ENCODE data around the gene GPR39.
"Not testable (repeated sequence)": the region's sequence is repeated elsewhere in the genome, so short reads cannot be mapped to it uniquely, and the experiment has no call there.

GPR39 gene

GRCh38 chr2:132397042-132397441 is 19.6 kb upstream of the GPR39 start:
- not testable (repeated sequence) for H3K27ac Mint-ChIP-seq; H3K9me3 Mint-ChIP-seq; H3K27me3 Mint-ChIP-seq; DNase-seq; H3K36me3 Mint-ChIP-seq (ENCODE audit: low read depth); H3K4me1 Mint-ChIP-seq (ENCODE audit: low read depth); H3K4me3 Mint-ChIP-seq

- no peaks in the 10 kb centered on the region for H3K36me3 Mint-ChIP-seq (ENCODE audit: low read depth)
- H3K27ac Mint-ChIP-seq = no peak overlapping the region
- no peak overlapping the region for H3K4me3 Mint-ChIP-seq
- no peaks in the 10 kb centered on the region for H3K4me1 Mint-ChIP-seq (ENCODE audit: low read depth)
- no peak for DNase-seq
- peaks cover 8% of the 10 kb centered on the region for H3K9me3 Mint-ChIP-seq
- no peaks in the 10 kb centered on the region for H3K27me3 Mint-ChIP-seq
These were observed 16.3 kb upstream of the GPR39 start for GRCh38 chr2:132400169-132400900.

- no peaks in the 10 kb centered on the region for H3K27me3 Mint-ChIP-seq
- no peaks in the 10 kb centered on the region for H3K36me3 Mint-ChIP-seq (ENCODE audit: low read depth)
- H3K4me3 Mint-ChIP-seq = no peak overlapping the region
- H3K27ac Mint-ChIP-seq = no peak overlapping the region
- peaks cover 8% of the 10 kb centered on the region for H3K9me3 Mint-ChIP-seq
- no peak for DNase-seq
- no peaks in the 10 kb centered on the region for H3K4me1 Mint-ChIP-seq (ENCODE audit: low read depth)
These were observed 15.7 kb upstream of the GPR39 start for GRCh38 chr2:132400901-132401240.

- Mint-ChIP-seq H3K27ac (no peak overlapping the region), H3K27me3 (no peaks in the 10 kb centered on the region), H3K9me3 (peaks cover 8% of the 10 kb centered on the region), H3K36me3 (ENCODE audit: low read depth) (no peaks in the 10 kb centered on the region), H3K4me1 (ENCODE audit: low read depth) (no peaks in the 10 kb centered on the region), H3K4me3 (no peak overlapping the region)
- no peak for DNase-seq
These were observed 15.3 kb upstream of the GPR39 start for GRCh38 chr2:132401326-132401725.

GRCh38 chr2:132403146-132403545 is 13.5 kb upstream of the GPR39 start:
- Mint-ChIP-seq H3K4me3 (no peak overlapping the region), H3K9me3 (peaks cover 8% of the 10 kb centered on the region), H3K36me3 (ENCODE audit: low read depth) (no peaks in the 10 kb centered on the region), H3K4me1 (ENCODE audit: low read depth) (no peaks in the 10 kb centered on the region), H3K27ac (no peak overlapping the region), H3K27me3 (no peaks in the 10 kb centered on the region)
- no peak for DNase-seq

GRCh38 chr2:132404056-132404455 is 12.5 kb upstream of the GPR39 start:
- Mint-ChIP-seq H3K9me3 (peaks cover 11% of the 10 kb centered on the region), H3K27me3 (no peaks in the 10 kb centered on the region), H3K27ac (no peak overlapping the region), H3K4me1 (ENCODE audit: low read depth) (no peaks in the 10 kb centered on the region), H3K36me3 (ENCODE audit: low read depth) (no peaks in the 10 kb centered on the region), H3K4me3 (no peak overlapping the region)
- DNase-seq = no peak

- H3K9me3 Mint-ChIP-seq = peaks cover 6% of the 10 kb centered on the region
- no peaks in the 10 kb centered on the region for H3K27me3 Mint-ChIP-seq
- no peaks in the 10 kb centered on the region for H3K36me3 Mint-ChIP-seq (ENCODE audit: low read depth)
- H3K4me1 Mint-ChIP-seq (ENCODE audit: low read depth) = no peaks in the 10 kb centered on the region
- no peak overlapping the region for H3K27ac Mint-ChIP-seq
- H3K4me3 Mint-ChIP-seq = no peak overlapping the region
- DNase-seq = no peak
These were observed 8.8 kb upstream of the GPR39 start for GRCh38 chr2:132407784-132408183.

- Mint-ChIP-seq H3K36me3 (ENCODE audit: low read depth) (no peaks in the 10 kb centered on the region), H3K4me1 (ENCODE audit: low read depth) (no peaks in the 10 kb centered on the region), H3K27me3 (peaks cover 27% of the 10 kb centered on the region), H3K9me3 (peaks cover 6% of the 10 kb centered on the region), H3K4me3 (no peak overlapping the region), H3K27ac (no peak overlapping the region)
- no peak for DNase-seq
These were observed 4.6 kb upstream of the GPR39 start for GRCh38 chr2:132412021-132412420.

GRCh38 chr2:132414081-132414480 is 2.5 kb upstream of the GPR39 start:
- no peaks in the 10 kb centered on the region for H3K36me3 Mint-ChIP-seq (ENCODE audit: low read depth)
- peaks cover 3% of the 10 kb centered on the region for H3K9me3 Mint-ChIP-seq
- no peak overlapping the region for H3K27ac Mint-ChIP-seq
- no peak for DNase-seq
- H3K4me3 Mint-ChIP-seq = no peak overlapping the region
- peaks cover 38% of the 10 kb centered on the region for H3K27me3 Mint-ChIP-seq
- H3K4me1 Mint-ChIP-seq (ENCODE audit: low read depth) = no peaks in the 10 kb centered on the region

GRCh38 chr2:132415256-132415914 is 1.2 kb upstream of the GPR39 start:
- no peak for DNase-seq
- H3K27me3 Mint-ChIP-seq = peaks cover 38% of the 10 kb centered on the region
- H3K4me1 Mint-ChIP-seq (ENCODE audit: low read depth) = no peaks in the 10 kb centered on the region
- peaks cover 3% of the 10 kb centered on the region for H3K9me3 Mint-ChIP-seq
- H3K27ac Mint-ChIP-seq = no peak overlapping the region
- H3K36me3 Mint-ChIP-seq (ENCODE audit: low read depth) = no peaks in the 10 kb centered on the region
- H3K4me3 Mint-ChIP-seq = no peak overlapping the region

- Mint-ChIP-seq H3K4me1 (ENCODE audit: low read depth) (no peaks in the 10 kb centered on the region), H3K36me3 (ENCODE audit: low read depth) (no peaks in the 10 kb centered on the region)
These were observed 486 bp upstream of the GPR39 start for GRCh38 chr2:132415915-132416722.

GRCh38 chr2:132417430-132418035 is 928 bp downstream of the GPR39 start:
- Mint-ChIP-seq H3K4me1 (ENCODE audit: low read depth) (no peaks in the 10 kb centered on the region), H3K27me3 (peaks cover 38% of the 10 kb centered on the region), H3K9me3 (no peaks in the 10 kb centered on the region), H3K4me3 (no peak overlapping the region), H3K36me3 (ENCODE audit: low read depth) (no peaks in the 10 kb centered on the region), H3K27ac (no peak overlapping the region)
- DNase-seq = no peak

More at GRCh38 chr2:132415915-132416722, 486 bp upstream of the GPR39 start:
- Mint-ChIP-seq H3K27ac (no peak overlapping the region), H3K9me3 (peaks cover 3% of the 10 kb centered on the region), H3K4me3 (no peak overlapping the region), H3K27me3 (peaks cover 38% of the 10 kb centered on the region)
- DNase-seq = no peak

GRCh38 chr2:132419235-132419634 is 2.6 kb downstream of the GPR39 start:
- H3K4me1 Mint-ChIP-seq (ENCODE audit: low read depth) = no peaks in the 10 kb centered on the region
- DNase-seq = no peak
- no peaks in the 10 kb centered on the region for H3K36me3 Mint-ChIP-seq (ENCODE audit: low read depth)
- peaks cover 32% of the 10 kb centered on the region for H3K27me3 Mint-ChIP-seq
- no peak overlapping the region for H3K27ac Mint-ChIP-seq
- no peak overlapping the region for H3K4me3 Mint-ChIP-seq
- H3K9me3 Mint-ChIP-seq = no peaks in the 10 kb centered on the region

- no peaks in the 10 kb centered on the region for H3K9me3 Mint-ChIP-seq
- peaks cover 29% of the 10 kb centered on the region for H3K27me3 Mint-ChIP-seq
- H3K36me3 Mint-ChIP-seq (ENCODE audit: low read depth) = no peaks in the 10 kb centered on the region
- no peak for DNase-seq
- no peak overlapping the region for H3K27ac Mint-ChIP-seq
- H3K4me3 Mint-ChIP-seq = no peak overlapping the region
- no peaks in the 10 kb centered on the region for H3K4me1 Mint-ChIP-seq (ENCODE audit: low read depth)
These were observed 3.3 kb downstream of the GPR39 start for GRCh38 chr2:132419941-132420340.
